Rectal smooth muscle tissue (tissue), 1 donor: Measurements from ENCODE around the gene GFM1.

Source experiments
- H3K27ac ChIP-seq: one replicate; pipeline ENCODE4 v1.7.0; 2013; ENCODE audit warnings: low read depth, low read length, inconsistent platforms
- H3K27me3 ChIP-seq: one replicate; pipeline ENCODE4 v1.7.0; 2013; ENCODE audit warnings: low read length; ENCODE audit not compliant: control insufficient read depth, insufficient read depth
- H3K36me3 ChIP-seq: one replicate; pipeline ENCODE4 v1.7.0; 2013; ENCODE audit warnings: low read length; ENCODE audit not compliant: control insufficient read depth, insufficient read depth
- H3K4me1 ChIP-seq: one replicate; pipeline ENCODE4 v1.7.0; 2013; ENCODE audit warnings: low read length; ENCODE audit not compliant: control insufficient read depth, insufficient read depth
- H3K4me3 ChIP-seq: one replicate; pipeline ENCODE4 v1.7.0; 2013; ENCODE audit warnings: low read length
- H3K9ac ChIP-seq: one replicate; pipeline ENCODE4 v1.7.0; 2013; ENCODE audit warnings: low read length

The GFM1 gene

GRCh38 chr3:158733656-158734055 is 89.3 kb downstream of the GFM1 start:
- Histone ChIP-seq H3K27me3 (no peaks in the 10 kb centered on the region), H3K4me3 (no peak overlapping the region), H3K27ac (no peak overlapping the region), H3K4me1 (peaks cover 6% of the 10 kb centered on the region), H3K36me3 (no peaks in the 10 kb centered on the region), H3K9ac (no peak overlapping the region)

DNA sequence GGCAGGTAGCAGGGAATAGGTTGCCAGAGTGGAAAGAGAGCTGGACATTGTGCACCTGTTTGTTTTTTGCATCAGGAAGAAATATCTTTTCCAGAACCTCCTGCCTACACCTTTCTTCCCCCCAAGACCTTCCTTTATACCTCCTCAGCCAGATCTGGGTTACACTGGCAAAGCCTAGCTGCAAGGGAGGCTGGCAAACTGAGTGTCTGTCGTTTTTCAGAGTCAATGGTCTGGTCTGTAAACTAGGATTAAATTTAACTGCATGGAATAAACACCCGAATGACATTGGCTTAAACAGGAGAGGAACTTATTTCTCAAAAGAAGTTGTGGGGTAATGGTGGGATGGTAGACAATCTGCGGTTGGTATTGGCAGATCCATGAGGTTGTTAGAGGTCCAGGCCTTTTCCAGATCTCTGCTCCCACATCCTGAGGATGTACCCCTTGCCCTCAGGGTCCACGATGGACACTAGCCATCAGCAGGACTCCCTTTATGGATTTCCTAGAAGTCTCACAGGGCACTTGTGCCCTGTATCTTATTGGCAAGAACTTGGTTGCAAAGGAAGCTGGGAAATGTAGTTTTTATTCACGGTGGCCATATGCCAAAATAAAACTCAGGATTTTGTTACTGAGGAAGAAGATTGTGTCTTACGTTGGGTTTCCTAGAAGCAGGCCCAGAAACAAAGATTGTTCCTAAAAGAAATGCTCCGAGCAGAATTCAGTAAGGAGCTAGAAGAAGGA is 91.1 kb downstream of the GFM1 start:
- H3K36me3 ChIP-seq: no peaks in the 10 kb centered on the region
- no peak overlapping the region for H3K9ac ChIP-seq
- H3K4me3 ChIP-seq: no peak overlapping the region
- H3K27ac ChIP-seq: no peak overlapping the region
- peaks cover 6% of the 10 kb centered on the region for H3K4me1 ChIP-seq
- H3K27me3 ChIP-seq: no peaks in the 10 kb centered on the region

GRCh38 chr3:158737410-158737809 is 93.1 kb downstream of the GFM1 start:
- no peaks in the 10 kb centered on the region for H3K4me1 ChIP-seq
- H3K9ac ChIP-seq: no peak overlapping the region
- no peak overlapping the region for H3K4me3 ChIP-seq
- no peak overlapping the region for H3K27ac ChIP-seq
- no peaks in the 10 kb centered on the region for H3K36me3 ChIP-seq
- H3K27me3 ChIP-seq: no peaks in the 10 kb centered on the region

GRCh38 chr3:158737976-158738615 is 93.8 kb downstream of the GFM1 start:
- no peak overlapping the region for H3K9ac ChIP-seq
- H3K4me3 ChIP-seq: no peak overlapping the region
- no peaks in the 10 kb centered on the region for H3K27me3 ChIP-seq
- H3K27ac ChIP-seq: no peak overlapping the region
- H3K36me3 ChIP-seq: no peaks in the 10 kb centered on the region
- no peaks in the 10 kb centered on the region for H3K4me1 ChIP-seq

GRCh38 chr3:158738653-158739052 is 94.3 kb downstream of the GFM1 start:
- Histone ChIP-seq H3K27me3 (no peaks in the 10 kb centered on the region), H3K27ac (no peak overlapping the region), H3K4me3 (no peak overlapping the region), H3K36me3 (no peaks in the 10 kb centered on the region), H3K4me1 (no peaks in the 10 kb centered on the region), H3K9ac (no peak overlapping the region)

DNA sequence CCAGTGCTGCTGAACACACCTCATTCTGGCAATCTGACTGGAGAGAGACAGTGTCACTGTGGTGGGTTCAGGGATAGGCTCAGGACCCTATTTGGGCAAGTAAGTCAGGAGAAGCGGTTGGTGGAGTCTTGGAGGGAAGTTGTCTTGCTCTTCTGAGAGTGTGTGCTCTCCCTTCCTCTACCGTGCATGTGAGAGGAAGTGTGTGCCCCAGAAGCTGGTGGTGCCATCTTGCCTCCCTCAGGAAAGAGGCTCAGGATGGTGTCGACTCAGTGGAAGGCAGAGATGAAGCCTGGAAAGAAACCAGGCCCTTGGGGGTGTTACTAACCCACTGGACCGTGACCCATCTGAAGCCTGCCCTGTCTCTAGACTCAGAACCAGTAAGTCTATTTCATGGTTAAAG is 94.8 kb downstream of the GFM1 start:
- Histone ChIP-seq H3K27me3 (no peaks in the 10 kb centered on the region), H3K4me3 (no peak overlapping the region), H3K36me3 (no peaks in the 10 kb centered on the region), H3K9ac (no peak overlapping the region), H3K27ac (no peak overlapping the region), H3K4me1 (no peaks in the 10 kb centered on the region)

- no peak overlapping the region for H3K27ac ChIP-seq
- no peaks in the 10 kb centered on the region for H3K36me3 ChIP-seq
- H3K4me3 ChIP-seq: no peak overlapping the region
- no peaks in the 10 kb centered on the region for H3K4me1 ChIP-seq
- no peaks in the 10 kb centered on the region for H3K27me3 ChIP-seq
- H3K9ac ChIP-seq: no peak overlapping the region
Measured at GRCh38 chr3:158739661-158740060, 95.3 kb downstream of the GFM1 start.
